ENCODE data around the gene TPSB2.
"Not testable (repeated sequence)": the region's sequence is repeated elsewhere in the genome, so short reads cannot be mapped to it uniquely, and the experiment has no call there.

DNA sequence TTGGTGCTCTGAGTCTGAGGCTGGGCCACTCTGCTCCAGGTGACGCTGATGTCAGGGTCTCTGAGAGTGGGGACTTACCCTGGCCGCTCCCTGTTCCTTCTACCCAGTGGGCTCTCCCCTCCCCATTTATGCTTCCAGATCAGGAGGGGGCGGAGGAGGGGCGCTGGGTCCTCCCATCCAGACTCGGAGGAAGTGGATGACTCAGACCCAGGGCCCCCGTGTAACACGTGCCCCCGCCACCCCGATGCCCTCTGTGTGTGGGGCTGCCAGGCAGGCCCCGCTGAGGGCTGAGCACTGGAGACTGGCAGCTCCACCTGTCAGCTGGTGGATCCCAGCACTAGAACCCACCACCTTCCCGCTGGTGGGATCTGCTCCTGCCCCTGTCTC lies at the start of gene TPSB2:
- TF ChIP-seq, protein P1, sequence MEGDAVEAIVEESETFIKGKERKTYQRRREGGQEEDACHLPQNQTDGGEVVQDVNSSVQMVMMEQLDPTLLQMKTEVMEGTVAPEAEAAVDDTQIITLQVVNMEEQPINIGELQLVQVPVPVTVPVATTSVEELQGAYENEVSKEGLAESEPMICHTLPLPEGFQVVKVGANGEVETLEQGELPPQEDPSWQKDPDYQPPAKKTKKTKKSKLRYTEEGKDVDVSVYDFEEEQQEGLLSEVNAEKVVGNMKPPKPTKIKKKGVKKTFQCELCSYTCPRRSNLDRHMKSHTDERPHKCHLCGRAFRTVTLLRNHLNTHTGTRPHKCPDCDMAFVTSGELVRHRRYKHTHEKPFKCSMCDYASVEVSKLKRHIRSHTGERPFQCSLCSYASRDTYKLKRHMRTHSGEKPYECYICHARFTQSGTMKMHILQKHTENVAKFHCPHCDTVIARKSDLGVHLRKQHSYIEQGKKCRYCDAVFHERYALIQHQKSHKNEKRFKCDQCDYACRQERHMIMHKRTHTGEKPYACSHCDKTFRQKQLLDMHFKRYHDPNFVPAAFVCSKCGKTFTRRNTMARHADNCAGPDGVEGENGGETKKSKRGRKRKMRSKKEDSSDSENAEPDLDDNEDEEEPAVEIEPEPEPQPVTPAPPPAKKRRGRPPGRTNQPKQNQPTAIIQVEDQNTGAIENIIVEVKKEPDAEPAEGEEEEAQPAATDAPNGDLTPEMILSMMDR (IDR thresholded peaks at IDR 0.05): not testable (repeated sequence)
- not testable (repeated sequence) for TF ChIP-seq POLR2A (IDR thresholded peaks at IDR 0.05)

Measured in right lobe of liver (tissue), 4 donors.